H1 (cell line): Measurements from ENCODE around the gene ZNF576. TPM values are rescaled to one million over a fixed set of nuclear protein-coding genes. Genes with fewer than 3 reads are reported as not detected.
A peak's percentile ranks its signal among the peaks of the same experiment; 100 is the strongest.

Experiments used
- CTCF ChIA-PET: fragments of 300-600 bp; sonication (Branson Sonifier 250); formaldehyde crosslinking; loops from one replicate; lab custom pipeline; 2021; ENCODE audit not compliant: partially characterized antibody; lab: Charles Lee
- POLR2A ChIA-PET: fragments of 300-600 bp; sonication (Branson Sonifier 250); formaldehyde crosslinking; loops from one replicate; lab custom pipeline; 2021; ENCODE audit warnings: inconsistent platforms; ENCODE audit not compliant: partially characterized antibody; lab: Charles Lee
- DNase-seq, 2 experiments: peaks; one replicate each; pipeline versions ENCODE4 v3.0.0 to v3.0.0-alpha.2; 2010 to 2022; ENCODE audit warnings: low spot score in 2 of 2, low read depth in 1 of 2, mixed read lengths in 1 of 2
- FAIRE-seq: peaks from 2 replicates; lab custom pipeline; 2011; peaks lifted over from hg19 to GRCh38; lab: Jason Lieb, UNC
- H2AFZ ChIP-seq: 2 replicates; pipeline ENCODE4 v1.8.1; 2012; ENCODE audit warnings: low read length, inconsistent platforms
- H2AK5ac ChIP-seq: 2 replicates; pipeline ENCODE4 v1.6.1; 2013; ENCODE audit warnings: low read depth, low read length
- H2BK120ac ChIP-seq: replicated peaks from 2 replicates; pipeline ENCODE3; 2013; ENCODE audit warnings: low read depth, low read length, inconsistent platforms
- H2BK12ac ChIP-seq: 2 replicates; pipeline ENCODE4 v1.6.1; 2013; ENCODE audit warnings: low read depth, low read length
- H2BK15ac ChIP-seq: 2 replicates; pipeline ENCODE4 v1.6.1; 2013; ENCODE audit warnings: low read length
- H2BK20ac ChIP-seq: 2 replicates; pipeline ENCODE4 v1.6.1; 2013; ENCODE audit warnings: low read length
- H2BK5ac ChIP-seq: 2 replicates; pipeline ENCODE4 v1.6.1; 2013; ENCODE audit warnings: low read depth, low read length
- H3K14ac ChIP-seq: 2 replicates; pipeline ENCODE4 v1.6.1; 2013; ENCODE audit warnings: inconsistent platforms; ENCODE audit not compliant: insufficient read length
- H3K18ac ChIP-seq: 2 replicates; pipeline ENCODE4 v1.6.1; 2013; ENCODE audit warnings: low read length; ENCODE audit errors: extremely low read depth
- H3K23ac ChIP-seq: 2 replicates; pipeline ENCODE4 v1.6.1; 2013; ENCODE audit warnings: inconsistent platforms; ENCODE audit not compliant: insufficient read length
- H3K23me2 ChIP-seq: 2 replicates; pipeline ENCODE4 v1.6.1; 2013; ENCODE audit warnings: low read depth, low read length
- H3K27ac ChIP-seq: 2 replicates; pipeline ENCODE4 v1.6.1; 2011; ENCODE audit warnings: low read depth, low read length, inconsistent platforms
- H3K27me3 ChIP-seq, 4 experiments: replicated peaks in 1 of 4; 1 replicate in 1 of 4; 2 replicates in 3 of 4; pipeline versions ENCODE4 v1.6.1 to v1.8.1; 2011 to 2013; ENCODE audit warnings: low read length in 3 of 4, mild to moderate bottlenecking in 3 of 4, inconsistent platforms in 2 of 4, mixed read lengths in 2 of 4, moderate library complexity in 1 of 4; ENCODE audit not compliant: control insufficient read depth in 3 of 4, insufficient read depth in 3 of 4; ENCODE audit errors: extremely low read depth in 1 of 4
- H3K36me3 ChIP-seq, 4 experiments: 2 replicates each; pipeline versions ENCODE4 v1.6.1 to v1.8.1; 2011 to 2013; ENCODE audit warnings: mild to moderate bottlenecking in 4 of 4, low read length in 3 of 4, moderate library complexity in 2 of 4, control low read depth in 1 of 4, inconsistent platforms in 1 of 4; ENCODE audit not compliant: insufficient read depth in 4 of 4, control insufficient read depth in 2 of 4
- H3K4ac ChIP-seq: replicated peaks from 2 replicates; pipeline ENCODE3; 2013; ENCODE audit warnings: low read length, low read depth, mixed read lengths, inconsistent platforms; ENCODE audit not compliant: insufficient read length
- H3K4me1 ChIP-seq, 4 experiments: replicated peaks in 1 of 4; 1 replicate in 1 of 4; 2 replicates in 3 of 4; pipeline versions ENCODE4 v1.6.1 to v1.8.1; 2011 to 2013; ENCODE audit warnings: low read length in 3 of 4, inconsistent platforms in 2 of 4, mixed read lengths in 1 of 4; ENCODE audit not compliant: insufficient read depth in 4 of 4, control insufficient read depth in 3 of 4
- H3K4me2 ChIP-seq, 2 experiments: 2 replicates each; pipeline versions ENCODE4 v1.6.1 to v1.8.1; 2011 to 2013; ENCODE audit warnings: low read depth in 2 of 2, low read length in 2 of 2, control low read depth in 1 of 2, inconsistent platforms in 1 of 2, mild to moderate bottlenecking in 1 of 2; ENCODE audit not compliant: insufficient read depth in 1 of 2
- H3K4me3 ChIP-seq, 4 experiments: fragments of 200-600, 300-600 bp in 1 of 4; sonication (generic), shearing (Covaris generic), sonication (Bioruptor Twin) in 1 of 4; 2 replicates each; pipeline versions ENCODE4 v1.5.1 to v1.8.1; 2011 to 2016; ENCODE audit warnings: low read length in 4 of 4, low read depth in 3 of 4, control low read depth in 2 of 4, inconsistent platforms in 2 of 4, mild to moderate bottlenecking in 2 of 4, mixed read lengths in 1 of 4, moderate library complexity in 1 of 4; ENCODE audit not compliant: insufficient read depth in 2 of 4; ENCODE audit errors: extremely low read depth in 1 of 4
- H3K56ac ChIP-seq: replicated peaks from 2 replicates; pipeline ENCODE3; 2013; ENCODE audit warnings: low read depth, mild to moderate bottlenecking, mixed read lengths, low read length, inconsistent platforms; ENCODE audit not compliant: insufficient read length
- H3K79me1 ChIP-seq: 2 replicates; pipeline ENCODE4 v1.6.1; 2013; ENCODE audit warnings: low read depth, low read length, control low read depth
- H3K79me2 ChIP-seq, 2 experiments: 2 replicates each; pipeline versions ENCODE4 v1.6.1 to v1.8.1; 2012 to 2013; ENCODE audit warnings: low read length in 2 of 2, mild to moderate bottlenecking in 2 of 2, inconsistent platforms in 1 of 2; ENCODE audit not compliant: insufficient read depth in 2 of 2, control insufficient read depth in 1 of 2
- H3K9ac ChIP-seq, 4 experiments: replicated peaks in 1 of 4; 1 replicate in 1 of 4; 2 replicates in 3 of 4; pipeline versions ENCODE4 v1.6.1 to v1.8.1; 2011 to 2013; ENCODE audit warnings: low read depth in 3 of 4, low read length in 3 of 4, control low read depth in 2 of 4, mild to moderate bottlenecking in 2 of 4, moderate library complexity in 2 of 4, inconsistent platforms in 1 of 4; ENCODE audit errors: extremely low read depth in 1 of 4
- H3K9me3 ChIP-seq, 2 experiments: 2 replicates each; pipeline versions ENCODE4 v1.6.1 to v1.8.1; 2012 to 2013; ENCODE audit warnings: mild to moderate bottlenecking in 2 of 2, moderate library complexity in 2 of 2, control low read depth in 1 of 2, inconsistent platforms in 1 of 2, low read depth in 1 of 2, low read length in 1 of 2, mixed read lengths in 1 of 2; ENCODE audit not compliant: insufficient read depth in 2 of 2
- H4K20me1 ChIP-seq, 2 experiments: replicated peaks in 1 of 2; 2 replicates each; pipeline versions ENCODE3 to v1.8.1; 2011 to 2013; ENCODE audit warnings: inconsistent platforms in 2 of 2, low read length in 2 of 2, mild to moderate bottlenecking in 1 of 2; ENCODE audit not compliant: insufficient read depth in 2 of 2, control insufficient read depth in 1 of 2
- H4K5ac ChIP-seq: 2 replicates; pipeline ENCODE4 v1.6.1; 2013; ENCODE audit warnings: low read length, low read depth, mixed read lengths, inconsistent platforms; ENCODE audit not compliant: insufficient read length
- H4K8ac ChIP-seq: 2 replicates; pipeline ENCODE4 v1.8.0; 2013; ENCODE audit warnings: mild to moderate bottlenecking, moderate library complexity, low read length, inconsistent platforms; ENCODE audit not compliant: insufficient read depth; ENCODE audit errors: extremely low read depth
- H4K91ac ChIP-seq: replicated peaks from 2 replicates; pipeline ENCODE3; 2013; ENCODE audit warnings: low read length, mixed read lengths, inconsistent platforms; ENCODE audit not compliant: insufficient read length
- CEBPB ChIP-seq: IDR thresholded peaks from 2 replicates; pipeline ENCODE4 v1.6.1; 2012; ENCODE audit warnings: low read depth, low read length
- E2F6 ChIP-seq: IDR thresholded peaks from 2 replicates; pipeline ENCODE4 v1.6.1; 2012; ENCODE audit warnings: inconsistent platforms
- HDAC2 ChIP-seq, 2 experiments: fragments of 300-600 bp in 1 of 2; sonication (generic) in 1 of 2; IDR thresholded peaks; 2 replicates each; pipeline ENCODE4 v1.6.1; 2011 to 2012; ENCODE audit warnings: low read depth in 2 of 2, low read length in 2 of 2, mild to moderate bottlenecking in 2 of 2, moderate library complexity in 2 of 2, borderline replicate concordance in 1 of 2, inconsistent platforms in 1 of 2
- JUN ChIP-seq: IDR thresholded peaks from 2 replicates; pipeline ENCODE4 v1.6.1; 2011; ENCODE audit warnings: low read depth, mild to moderate bottlenecking, improper control_type of control experiment, low read length
- JUND ChIP-seq: IDR thresholded peaks from 2 replicates; pipeline ENCODE4 v1.6.1; 2011; ENCODE audit warnings: mild to moderate bottlenecking, improper control_type of control experiment, low read length
- SP2 ChIP-seq: IDR thresholded peaks from 2 replicates; pipeline ENCODE4 v1.6.1; 2012; ENCODE audit warnings: mild to moderate bottlenecking, low read length, inconsistent platforms
- TBP ChIP-seq: IDR thresholded peaks from 2 replicates; pipeline ENCODE4 v1.6.1; 2011; ENCODE audit warnings: low read depth, low read length, improper control_type of control experiment
- YY1 ChIP-seq: IDR thresholded peaks from 2 replicates; pipeline ENCODE4 v1.6.1; 2011; ENCODE audit warnings: low read depth, mild to moderate bottlenecking, low read length
- WGBS, 2 experiments: shearing (Covaris generic) in 1 of 2; methylation state at CpG; one replicate each; pipeline versions ENCODE4 v1.1.6 to v1.1.7; 2013 to 2015; ENCODE audit warnings: low lambda C conversion rate in 2 of 2, mixed read lengths in 2 of 2, inconsistent platforms in 1 of 2, low coverage in 1 of 2, missing lambda C conversion rate in 1 of 2; ENCODE audit not compliant: insufficient replicate concordance in 2 of 2, insufficient coverage in 1 of 2, insufficient read length in 1 of 2; ENCODE audit errors: extremely low coverage in 1 of 2, missing lambda C conversion rate in 1 of 2; 5-methylcytosine and 5-hydroxymethylcytosine counted together
- polyA plus RNA-seq, 7 experiments: library from polyadenylated mRNA; depleted of rRNA in 3 of 7; stranded (reverse) in 5 of 7; unstranded in 2 of 7; fragments of >200 nt in 5 of 7; fragments of 200-250 nt in 2 of 7; gene quantifications; 1 replicate in 5 of 7; 2 replicates in 1 of 7; 4 replicates in 1 of 7; pipeline versions ENCODE4 v1.2.1 to v1.2.3, GENCODE V29; 2011 to 2013; ENCODE audit warnings: missing spikeins in 2 of 7, mixed read lengths in 2 of 7
- total RNA-seq: library from RNA; stranded (reverse); fragmentation: NEBNext Ultra II Directional; extraction: Animal tissue kit (Norgen Biotek cat#: 25700); gene quantifications from 2 replicates; pipeline ENCODE4 v1.2.1, GENCODE V29; 2021

The ZNF576 gene
- total and polyA plus RNA-seq, 2 of the 8 experiments (the other 6 are each of a cell fraction or from before 2014, with no cell fraction given) = 13.6 to 32.4 TPM

DNA sequence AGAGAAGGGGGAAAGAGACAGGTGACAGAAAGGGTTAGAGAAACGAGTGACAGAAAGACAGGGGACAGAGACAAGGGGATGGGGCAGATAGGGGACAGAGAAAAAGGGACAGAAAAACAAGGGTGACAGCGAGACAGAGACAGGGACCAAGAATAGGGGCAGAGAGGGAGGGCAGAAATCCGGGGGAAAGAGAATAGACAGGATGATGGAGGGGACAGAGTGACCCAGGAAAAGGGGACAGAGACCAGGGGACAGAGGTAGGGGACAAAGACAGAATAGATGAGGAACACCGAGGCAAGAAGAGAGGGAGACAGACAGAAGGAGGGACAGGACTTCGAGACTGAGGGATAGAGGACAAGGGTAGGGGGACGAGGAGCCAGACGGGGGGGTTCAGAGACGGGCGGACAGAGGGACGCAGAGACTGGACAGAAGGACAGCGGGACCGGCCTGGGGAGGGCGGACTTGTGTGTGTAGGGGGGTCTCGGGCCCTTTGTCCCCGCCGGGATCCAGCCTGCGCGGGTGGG lies 42.7 kb downstream of the ZNF576 start:
- no peak overlapping the region; the same call in 1 of the 2 replicates for H4K8ac ChIP-seq
- 0 out of 2 replicates have a peak overlapping the region, but pooled peaks have one; percentile 72 for H2BK20ac ChIP-seq
- no peak overlapping the region for H2AFZ ChIP-seq
- H3K18ac ChIP-seq = peak overlapping the region; percentile 41; the same call in 1 of the 2 replicates
- H3K9me3 ChIP-seq = no peaks in the 10 kb centered on the region
- TF ChIP-seq E2F6 (no peak), JUN (no peak), CEBPB (no peak), SP2 (no peak), TBP (no peak), HDAC2 (IDR thresholded peaks at IDR 0.05; ENCODE audit: borderline replicate concordance in 1 of 2, low read depth in 2 of 2, low read length in 2 of 2) (no peak), YY1 (no peak), JUND (no peak)
- DNase-seq (no peak), FAIRE-seq (no peak)
- no peak overlapping the region for H3K27ac ChIP-seq
- peak overlapping the region; percentile 72 to 90 (median 80) for H3K4me3 ChIP-seq
- no peak overlapping the region for H3K56ac ChIP-seq
- no peak overlapping the region for H2BK12ac ChIP-seq
- peaks cover 2% of the 10 kb centered on the region; the same call in 1 of the 2 replicates for H3K79me1 ChIP-seq
- no peak overlapping the region for H3K14ac ChIP-seq
- H2AK5ac ChIP-seq = no peak overlapping the region; the same call in 1 of the 2 replicates
- H2BK15ac ChIP-seq = no peak overlapping the region
- WGBS, 2 experiments = 14% methylated on average over 10 of the region's 18 CpGs; no CpG with 5 or more reads in 1 of the 2 experiments
- no peak overlapping the region for H2BK5ac ChIP-seq
- no peaks in the 10 kb centered on the region for H3K79me2 ChIP-seq
- peak overlapping the region in 2 of 4 experiments; percentile 43 to 51; a peak in 3 of 7 replicates for H3K9ac ChIP-seq
- H3K4me2 ChIP-seq = peak overlapping the region; percentile 89 to 92
- ChIA-PET POLR2A (interaction anchor here (1.7 kb wide), 1 partner anchor 17 kb away, joined by 4 read pairs; no protein-coding TSS in a partner anchor), CTCF (interaction anchor here (1.4 kb wide), 1 partner anchor 26 kb away, joined by 3 read pairs; no protein-coding TSS in a partner anchor)
- no peak overlapping the region for H4K91ac ChIP-seq
- H3K4me1 ChIP-seq = peaks cover 8 to 29% (median 18%) of the 10 kb centered on the region in 4 experiments
- peaks cover 11 to 48% (median 31%) of the 10 kb centered on the region in 4 experiments for H3K27me3 ChIP-seq
- H2BK120ac ChIP-seq = no peak overlapping the region
- no peaks in the 10 kb centered on the region for H3K36me3 ChIP-seq
- H3K23ac ChIP-seq = no peak overlapping the region
- H4K5ac ChIP-seq = no peak overlapping the region
- H3K23me2 ChIP-seq = peaks cover 20% of the 10 kb centered on the region
- H4K20me1 ChIP-seq = peaks cover 0 to 1% of the 10 kb centered on the region in 2 experiments
- no peak overlapping the region for H3K4ac ChIP-seq
